ENCODE measurements around the gene BBX. TPM values are rescaled to one million over a fixed set of nuclear protein-coding genes. Genes with fewer than 3 reads are reported as not detected.

Gene BBX
- total RNA-seq, 2 donors from 2014 or later, result 57.4 to 74.5 TPM

DNA sequence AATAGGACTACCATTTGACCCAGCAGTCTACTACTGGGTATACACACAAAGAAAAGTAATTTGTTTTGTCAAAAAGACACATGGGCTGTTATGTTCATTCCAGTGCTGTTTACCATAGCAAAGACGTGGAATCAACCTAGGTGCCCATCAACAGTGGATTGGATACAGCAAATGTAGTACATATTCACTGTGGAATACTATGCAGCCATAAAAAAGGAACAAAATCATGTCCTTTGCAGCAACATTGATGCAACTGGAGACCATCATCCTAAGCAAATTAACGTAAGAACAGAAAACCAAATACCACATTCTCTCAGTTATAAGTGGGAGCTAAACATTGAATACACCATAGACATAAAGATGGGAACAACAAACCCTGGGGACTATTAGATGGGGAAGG, 25.8 kb downstream of the BBX start:
- Histone ChIP-seq H3K4me3 (no peak overlapping the region), H3K9me3 (no peaks in the 10 kb centered on the region), H3K27ac (no peak overlapping the region), H3K36me3 (no peaks in the 10 kb centered on the region), H3K27me3 (replicated peaks; ENCODE audit: insufficient read depth) (no peaks in the 10 kb centered on the region), H3K4me1 (ENCODE audit: control insufficient read depth in 1 of 2, low read depth in 2 of 2) (peaks cover 0 to 5% of the 10 kb centered on the region in 2 donors)
- TF ChIP-seq, protein P1, sequence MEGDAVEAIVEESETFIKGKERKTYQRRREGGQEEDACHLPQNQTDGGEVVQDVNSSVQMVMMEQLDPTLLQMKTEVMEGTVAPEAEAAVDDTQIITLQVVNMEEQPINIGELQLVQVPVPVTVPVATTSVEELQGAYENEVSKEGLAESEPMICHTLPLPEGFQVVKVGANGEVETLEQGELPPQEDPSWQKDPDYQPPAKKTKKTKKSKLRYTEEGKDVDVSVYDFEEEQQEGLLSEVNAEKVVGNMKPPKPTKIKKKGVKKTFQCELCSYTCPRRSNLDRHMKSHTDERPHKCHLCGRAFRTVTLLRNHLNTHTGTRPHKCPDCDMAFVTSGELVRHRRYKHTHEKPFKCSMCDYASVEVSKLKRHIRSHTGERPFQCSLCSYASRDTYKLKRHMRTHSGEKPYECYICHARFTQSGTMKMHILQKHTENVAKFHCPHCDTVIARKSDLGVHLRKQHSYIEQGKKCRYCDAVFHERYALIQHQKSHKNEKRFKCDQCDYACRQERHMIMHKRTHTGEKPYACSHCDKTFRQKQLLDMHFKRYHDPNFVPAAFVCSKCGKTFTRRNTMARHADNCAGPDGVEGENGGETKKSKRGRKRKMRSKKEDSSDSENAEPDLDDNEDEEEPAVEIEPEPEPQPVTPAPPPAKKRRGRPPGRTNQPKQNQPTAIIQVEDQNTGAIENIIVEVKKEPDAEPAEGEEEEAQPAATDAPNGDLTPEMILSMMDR (IDR thresholded peaks at IDR 0.05), result no peak
- no peak for ATAC-seq (ENCODE audit: insufficient number of reproducible peaks, low FRiP score, low read depth)
- DNase-seq (ENCODE audit: low spot score), result no peak

DNA sequence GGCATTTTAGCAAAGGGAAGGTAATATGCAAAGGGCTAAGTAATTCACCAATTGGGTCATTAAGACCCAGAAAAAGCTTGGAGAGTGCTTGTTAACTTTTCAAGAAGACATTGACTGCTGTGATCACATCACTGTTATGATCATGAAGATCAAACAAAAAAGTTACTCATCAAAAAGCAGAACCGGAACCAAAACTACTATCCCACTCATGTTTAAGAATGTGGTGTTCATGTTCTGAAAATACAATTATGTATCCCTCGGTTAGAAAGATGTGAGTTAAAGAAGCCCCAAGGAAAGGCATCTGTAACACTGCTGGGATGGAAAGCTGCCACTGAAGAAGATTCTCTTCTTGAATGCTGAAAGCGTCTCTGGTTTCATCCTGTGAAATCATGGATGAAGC, 32.6 kb downstream of the BBX start:
- no peaks in the 10 kb centered on the region for H3K27me3 ChIP-seq (replicated peaks; ENCODE audit: insufficient read depth)
- no peak for DNase-seq (ENCODE audit: low spot score)
- H3K4me1 ChIP-seq (ENCODE audit: control insufficient read depth in 1 of 2, low read depth in 2 of 2), result peaks cover 0 to 8% of the 10 kb centered on the region in 2 donors
- H3K27ac ChIP-seq, result no peak overlapping the region
- TF ChIP-seq, protein P1 (IDR thresholded peaks at IDR 0.05), result no peak
- H3K9me3 ChIP-seq, result no peaks in the 10 kb centered on the region
- H3K4me3 ChIP-seq, result no peak overlapping the region
- no peaks in the 10 kb centered on the region for H3K36me3 ChIP-seq
- ATAC-seq (ENCODE audit: insufficient number of reproducible peaks, low FRiP score, low read depth), result no peak

DNA sequence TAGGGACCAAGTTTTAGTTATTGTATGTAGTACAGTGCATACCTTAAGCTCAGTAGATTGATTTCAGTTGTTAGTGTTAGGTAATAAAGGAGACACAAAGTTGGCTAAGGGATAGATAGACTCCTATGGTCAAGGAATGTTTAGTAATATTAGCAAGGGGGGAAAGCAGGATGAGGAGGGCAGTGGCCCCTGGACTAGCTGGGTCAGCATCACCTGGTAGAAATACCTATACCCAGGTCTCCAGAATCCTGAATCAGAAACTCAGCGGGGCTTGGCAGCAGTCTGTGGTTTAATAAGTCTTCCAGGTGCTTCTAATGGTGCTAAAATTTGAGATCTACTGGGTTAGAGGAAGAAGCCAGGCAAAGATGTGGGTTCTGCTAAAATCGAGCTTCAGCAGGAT, 35.0 kb downstream of the BBX start:
- no peaks in the 10 kb centered on the region for H3K9me3 ChIP-seq
- no peak for DNase-seq (ENCODE audit: low spot score)
- TF ChIP-seq, protein P1 (IDR thresholded peaks at IDR 0.05), result no peak
- no peak overlapping the region for H3K4me3 ChIP-seq
- H3K27ac ChIP-seq, result no peak overlapping the region
- no peaks in the 10 kb centered on the region for H3K36me3 ChIP-seq
- no peak for ATAC-seq (ENCODE audit: insufficient number of reproducible peaks, low FRiP score, low read depth)
- peaks cover 0 to 14% of the 10 kb centered on the region in 2 donors for H3K4me1 ChIP-seq (ENCODE audit: control insufficient read depth in 1 of 2, low read depth in 2 of 2)
- H3K27me3 ChIP-seq (replicated peaks; ENCODE audit: insufficient read depth), result no peaks in the 10 kb centered on the region

DNA sequence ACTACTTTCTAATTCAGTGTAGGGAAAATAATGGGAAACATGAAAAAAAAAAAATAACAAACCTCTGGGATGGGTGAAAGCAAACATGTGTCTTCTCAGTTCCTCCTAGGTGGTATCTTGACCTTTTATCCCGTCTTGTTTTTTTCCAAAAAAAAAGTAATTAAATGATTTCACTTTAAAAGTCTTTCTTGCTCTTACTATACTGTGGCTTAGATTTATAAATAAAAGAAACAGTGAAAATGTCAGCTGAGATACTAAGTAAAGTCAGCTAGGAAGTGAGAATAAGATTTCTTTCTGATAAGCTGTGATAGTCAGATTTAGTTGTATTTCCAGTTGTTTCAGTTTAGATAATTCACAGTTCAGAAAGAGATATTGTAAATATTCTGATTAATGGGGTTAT, 37.4 kb downstream of the BBX start:
- H3K9me3 ChIP-seq, result no peaks in the 10 kb centered on the region
- ATAC-seq (ENCODE audit: insufficient number of reproducible peaks, low FRiP score, low read depth) (no peak), DNase-seq (ENCODE audit: low spot score) (no peak)
- H3K27me3 ChIP-seq (replicated peaks; ENCODE audit: insufficient read depth), result no peaks in the 10 kb centered on the region
- H3K4me3 ChIP-seq, result no peak overlapping the region
- TF ChIP-seq, protein P1 (IDR thresholded peaks at IDR 0.05), result no peak
- peaks cover 0 to 14% of the 10 kb centered on the region in 2 donors for H3K4me1 ChIP-seq (ENCODE audit: control insufficient read depth in 1 of 2, low read depth in 2 of 2)
- no peak overlapping the region for H3K27ac ChIP-seq
- H3K36me3 ChIP-seq, result no peaks in the 10 kb centered on the region

DNA sequence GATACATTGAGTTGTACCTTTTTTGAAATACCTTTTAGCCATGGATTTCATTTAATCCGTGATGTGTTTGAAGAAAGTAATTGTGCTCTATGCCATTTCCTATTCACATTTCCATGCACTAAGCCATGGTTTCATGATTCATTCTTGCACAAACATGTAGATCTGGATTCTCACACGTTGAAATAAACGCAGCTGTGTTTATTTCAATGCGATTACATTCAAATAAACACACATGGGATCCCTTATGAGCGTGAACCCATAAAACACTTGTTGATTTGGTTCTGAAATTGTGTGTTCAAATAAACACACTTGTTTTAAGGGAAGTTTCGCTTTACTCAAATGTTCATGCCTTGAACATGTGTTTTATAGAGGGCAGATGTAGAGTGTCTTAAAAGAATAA, 39.2 kb downstream of the BBX start:
- TF ChIP-seq, protein P1 (IDR thresholded peaks at IDR 0.05), result no peak
- DNase-seq (ENCODE audit: low spot score) (no peak), ATAC-seq (ENCODE audit: insufficient number of reproducible peaks, low FRiP score, low read depth) (no peak)
- no peaks in the 10 kb centered on the region for H3K36me3 ChIP-seq
- peaks cover 0 to 14% of the 10 kb centered on the region in 2 donors for H3K4me1 ChIP-seq (ENCODE audit: control insufficient read depth in 1 of 2, low read depth in 2 of 2)
- no peaks in the 10 kb centered on the region for H3K9me3 ChIP-seq
- no peaks in the 10 kb centered on the region for H3K27me3 ChIP-seq (replicated peaks; ENCODE audit: insufficient read depth)
- H3K4me3 ChIP-seq, result no peak overlapping the region
- no peak overlapping the region for H3K27ac ChIP-seq

Measured in thoracic aorta (tissue), 2 donors.